ENCODE data around the gene PFKL. TPM values are rescaled to one million over a fixed set of nuclear protein-coding genes. Genes with fewer than 3 reads are reported as not detected.

The PFKL gene
- total and polyA plus RNA-seq, 2 experiments from 2014 or later, result 199 to 239 TPM

GRCh38 chr21:44313451-44313850, 13.6 kb downstream of the PFKL start:
- H3K27ac ChIP-seq, result no peak overlapping the region
- no peaks in the 10 kb centered on the region for H3K9me3 ChIP-seq (ENCODE audit: low read depth)
- no peaks in the 10 kb centered on the region; the same call in 1 of the 2 replicates for H3K79me2 ChIP-seq (ENCODE audit: insufficient read depth)
- no peaks in the 10 kb centered on the region for H3K9me2 ChIP-seq (ENCODE audit: insufficient read depth)
- in situ Hi-C loops (cut with MboI), result no loop called here
- no peaks in the 10 kb centered on the region for H3F3A ChIP-seq (ENCODE audit: insufficient read depth)
- H4K20me1 ChIP-seq (ENCODE audit: insufficient read depth), result no peaks in the 10 kb centered on the region
- 87 to 90% methylated on average over 13 of the region's 13 CpGs for WGBS, 2 experiments (ENCODE audit: low coverage in 1 of 2, low lambda C conversion rate in 2 of 2, missing lambda C conversion rate in 2 of 2)
- H3K4me3 ChIP-seq, result no peak overlapping the region
- DNase-seq, result no peak
- TF ChIP-seq EZH2phosphoT487 (IDR thresholded peaks at IDR 0.05; ENCODE audit: insufficient read depth, low read depth) (no peak), EZH2 (IDR thresholded peaks at IDR 0.05; ENCODE audit: insufficient read depth, poor library complexity, severe bottlenecking) (no peak)
- H2AFZ ChIP-seq, result no peak overlapping the region
- no peaks in the 10 kb centered on the region for H3K4me1 ChIP-seq (ENCODE audit: insufficient read depth)
- H3K9ac ChIP-seq, result no peak overlapping the region
- no peaks in the 10 kb centered on the region for H3K36me3 ChIP-seq (ENCODE audit: low read depth)
- H3K27me3 ChIP-seq (replicated peaks; ENCODE audit: insufficient read depth), result no peaks in the 10 kb centered on the region
- no peak overlapping the region for H3K4me2 ChIP-seq (ENCODE audit: unreplicated experiment)

- H3K9me3 ChIP-seq (ENCODE audit: low read depth), result no peaks in the 10 kb centered on the region
- H3K4me2 ChIP-seq (ENCODE audit: unreplicated experiment), result no peak overlapping the region
- H4K20me1 ChIP-seq (ENCODE audit: insufficient read depth), result no peaks in the 10 kb centered on the region
- no peak overlapping the region for H2AFZ ChIP-seq
- H3K4me3 ChIP-seq, result no peak overlapping the region
- H3K27ac ChIP-seq, result no peak overlapping the region
- TF ChIP-seq EZH2phosphoT487 (IDR thresholded peaks at IDR 0.05; ENCODE audit: insufficient read depth, low read depth) (no peak), EZH2 (IDR thresholded peaks at IDR 0.05; ENCODE audit: insufficient read depth, poor library complexity, severe bottlenecking) (no peak)
- H3K4me1 ChIP-seq (ENCODE audit: insufficient read depth), result no peaks in the 10 kb centered on the region
- 92 to 94% methylated on average over 12 to 15 of the region's 15 CpGs for WGBS, 2 experiments (ENCODE audit: low coverage in 1 of 2, low lambda C conversion rate in 2 of 2, missing lambda C conversion rate in 2 of 2)
- no peaks in the 10 kb centered on the region for H3F3A ChIP-seq (ENCODE audit: insufficient read depth)
- in situ Hi-C loops (cut with MboI), result no loop called here
- no peaks in the 10 kb centered on the region; the same call in 1 of the 2 replicates for H3K79me2 ChIP-seq (ENCODE audit: insufficient read depth)
- no peak for DNase-seq
- H3K9me2 ChIP-seq (ENCODE audit: insufficient read depth), result no peaks in the 10 kb centered on the region
- no peaks in the 10 kb centered on the region for H3K27me3 ChIP-seq (replicated peaks; ENCODE audit: insufficient read depth)
- no peak overlapping the region for H3K9ac ChIP-seq
- H3K36me3 ChIP-seq (ENCODE audit: low read depth), result no peaks in the 10 kb centered on the region
Measured at GRCh38 chr21:44314128-44314527, 14.3 kb downstream of the PFKL start.

GRCh38 chr21:44314561-44314960, 14.7 kb downstream of the PFKL start:
- TF ChIP-seq EZH2phosphoT487 (IDR thresholded peaks at IDR 0.05; ENCODE audit: insufficient read depth, low read depth), result no peak
- TF ChIP-seq EZH2 (IDR thresholded peaks at IDR 0.05; ENCODE audit: insufficient read depth, poor library complexity, severe bottlenecking), result no peak
- no peaks in the 10 kb centered on the region for H3K9me3 ChIP-seq (ENCODE audit: low read depth)
- WGBS, 2 experiments (ENCODE audit: low coverage in 1 of 2, low lambda C conversion rate in 2 of 2, missing lambda C conversion rate in 2 of 2), result 90 to 91% methylated on average over 7 to 8 of the region's 11 CpGs
- H3K79me2 ChIP-seq (ENCODE audit: insufficient read depth), result no peaks in the 10 kb centered on the region
- H3K9ac ChIP-seq, result no peak overlapping the region
- in situ Hi-C loops (cut with MboI), result no loop called here
- no peaks in the 10 kb centered on the region for H3K27me3 ChIP-seq (replicated peaks; ENCODE audit: insufficient read depth)
- H3K4me2 ChIP-seq (ENCODE audit: unreplicated experiment), result no peak overlapping the region
- H2AFZ ChIP-seq, result no peak overlapping the region
- H3K4me3 ChIP-seq, result no peak overlapping the region
- H3K9me2 ChIP-seq (ENCODE audit: insufficient read depth), result no peaks in the 10 kb centered on the region
- DNase-seq, result no peak
- H3K4me1 ChIP-seq (ENCODE audit: insufficient read depth), result no peaks in the 10 kb centered on the region
- H4K20me1 ChIP-seq (ENCODE audit: insufficient read depth), result no peaks in the 10 kb centered on the region
- no peaks in the 10 kb centered on the region for H3F3A ChIP-seq (ENCODE audit: insufficient read depth)
- no peak overlapping the region for H3K27ac ChIP-seq
- no peaks in the 10 kb centered on the region for H3K36me3 ChIP-seq (ENCODE audit: low read depth)

GRCh38 chr21:44315691-44316203, 15.9 kb downstream of the PFKL start:
- in situ Hi-C loops (cut with MboI), result no loop called here
- Histone ChIP-seq H3K9me2 (ENCODE audit: insufficient read depth) (no peaks in the 10 kb centered on the region), H3K4me1 (ENCODE audit: insufficient read depth) (no peaks in the 10 kb centered on the region), H3K27me3 (replicated peaks; ENCODE audit: insufficient read depth) (no peaks in the 10 kb centered on the region), H3K4me2 (ENCODE audit: unreplicated experiment) (no peak overlapping the region), H3K36me3 (ENCODE audit: low read depth) (no peaks in the 10 kb centered on the region; the same call in 1 of the 2 replicates), H3K27ac (no peak overlapping the region), H4K20me1 (ENCODE audit: insufficient read depth) (no peaks in the 10 kb centered on the region), H3K79me2 (ENCODE audit: insufficient read depth) (no peaks in the 10 kb centered on the region), H3K9me3 (ENCODE audit: low read depth) (no peaks in the 10 kb centered on the region), H3K4me3 (no peak overlapping the region), H2AFZ (no peak overlapping the region), H3F3A (ENCODE audit: insufficient read depth) (no peaks in the 10 kb centered on the region), H3K9ac (no peak overlapping the region)
- 87 to 91% methylated on average over 12 to 16 of the region's 16 CpGs for WGBS, 2 experiments (ENCODE audit: low coverage in 1 of 2, low lambda C conversion rate in 2 of 2, missing lambda C conversion rate in 2 of 2)
- no peak for DNase-seq
- TF ChIP-seq EZH2phosphoT487 (IDR thresholded peaks at IDR 0.05; ENCODE audit: insufficient read depth, low read depth), result no peak
